ACHN (cell line): ENCODE data around the gene B3GNT8.
"Not testable (repeated sequence)": the region's sequence is repeated elsewhere in the genome, so short reads cannot be mapped to it uniquely, and the experiment has no call there.

ENCODE experiments used
- DNase-seq: peaks from one replicate; pipeline ENCODE4 v3.0.0-alpha.2; 2015
- in situ Hi-C: cut with HindIII; loops from 2 replicates; pipeline ENCODE4 v1.10.0; 2017; ENCODE audit warnings: low sequenced_read_pairs, low pct_ligation_motif_present, low pct_unique_long_range_greater_than_20kb

The B3GNT8 gene

DNA sequence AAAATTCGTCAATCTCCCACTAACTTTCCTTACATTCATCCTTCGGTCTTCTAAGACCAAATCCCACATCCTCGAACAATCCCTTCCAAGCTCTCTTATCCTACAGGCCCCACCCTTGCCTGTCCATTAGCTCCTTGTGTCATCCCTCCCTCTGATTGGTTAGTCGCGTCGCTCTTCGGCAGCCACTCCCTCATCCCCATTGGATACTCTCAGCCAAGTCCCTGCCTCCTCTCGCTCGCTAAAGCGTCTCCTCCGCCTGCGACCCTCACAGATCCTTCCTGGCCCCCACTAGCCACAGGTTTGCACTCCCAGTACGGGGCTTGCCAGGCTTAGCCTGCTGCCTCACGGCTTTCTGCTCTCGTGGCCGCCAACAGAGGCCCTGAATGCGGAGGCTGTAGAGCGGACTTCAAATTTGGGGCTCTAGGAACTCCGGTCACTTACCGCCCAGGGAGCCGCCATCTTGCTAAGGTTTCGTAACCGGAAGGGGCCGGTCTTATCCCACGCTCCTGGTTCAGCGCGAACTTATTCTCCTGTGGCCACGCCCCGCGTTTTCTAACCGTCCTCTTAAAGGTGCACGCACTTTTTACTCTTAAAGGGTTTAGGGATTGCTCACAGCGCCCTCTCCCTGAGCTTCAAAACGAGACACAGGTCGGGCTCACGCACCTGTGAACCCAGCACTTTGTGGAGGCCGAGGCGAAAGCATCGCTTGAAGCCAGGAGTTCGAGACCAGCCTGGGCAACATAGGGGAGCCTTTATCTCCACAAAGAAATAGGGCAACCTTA, 12.5 kb upstream of the B3GNT8 start, which contains the start of gene DMAC2:
TSS of gene DMAC2 (minus strand) at position 472 of the 782 bp plus-strand sequence. CDS start at position 459, 13 bp downstream.
- in situ Hi-C loops, result no loop called here
- peak; percentile 98 for DNase-seq

DNA sequence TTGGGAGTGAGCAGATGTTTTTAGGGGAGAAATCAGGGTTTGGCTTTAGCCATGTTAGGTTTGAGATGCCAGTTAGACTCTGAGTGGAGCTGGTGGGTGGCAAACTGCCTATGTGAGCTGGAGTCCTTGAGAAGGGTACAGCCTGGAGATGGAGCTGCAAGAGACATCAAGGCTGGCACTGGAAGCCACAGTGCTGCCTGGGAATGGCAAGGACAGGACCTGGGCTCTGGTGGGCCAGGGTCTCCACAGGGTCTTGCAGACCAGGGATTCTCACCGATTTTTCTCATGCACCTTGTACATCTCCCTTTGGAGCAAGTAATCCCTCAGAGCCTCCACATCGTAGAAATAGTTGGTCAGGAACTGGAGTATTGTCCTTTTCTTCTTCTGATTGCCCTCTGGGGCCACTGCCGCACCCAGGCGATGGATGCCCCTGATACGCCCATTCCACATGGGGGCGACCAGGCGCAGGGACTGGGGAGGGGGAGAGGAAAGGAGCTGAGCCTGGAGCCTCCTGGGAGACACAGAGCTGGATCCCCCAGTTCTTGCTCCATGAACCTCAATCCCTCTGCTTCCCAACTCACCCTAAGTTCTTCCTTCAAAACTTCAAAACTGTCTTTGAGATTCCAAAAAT, 10.9 kb upstream of the B3GNT8 start:
- in situ Hi-C loops, result no loop called here
- DNase-seq, result no peak

DNA sequence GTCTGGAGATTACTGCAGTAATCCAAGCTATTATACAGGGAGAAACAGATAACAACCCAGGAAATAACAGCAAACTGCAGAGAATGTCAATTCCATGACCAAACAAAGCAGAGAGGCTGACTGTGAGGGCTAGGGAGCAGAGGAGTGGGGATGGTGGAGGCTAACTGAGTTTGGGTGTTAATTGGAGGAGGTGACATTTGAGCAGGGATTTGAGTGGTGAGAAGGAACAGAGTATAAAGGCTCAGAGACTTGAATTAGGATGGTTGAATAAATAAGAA, 9.4 kb upstream of the B3GNT8 start:
- in situ Hi-C loops, result no loop called here
- no peak for DNase-seq

DNA sequence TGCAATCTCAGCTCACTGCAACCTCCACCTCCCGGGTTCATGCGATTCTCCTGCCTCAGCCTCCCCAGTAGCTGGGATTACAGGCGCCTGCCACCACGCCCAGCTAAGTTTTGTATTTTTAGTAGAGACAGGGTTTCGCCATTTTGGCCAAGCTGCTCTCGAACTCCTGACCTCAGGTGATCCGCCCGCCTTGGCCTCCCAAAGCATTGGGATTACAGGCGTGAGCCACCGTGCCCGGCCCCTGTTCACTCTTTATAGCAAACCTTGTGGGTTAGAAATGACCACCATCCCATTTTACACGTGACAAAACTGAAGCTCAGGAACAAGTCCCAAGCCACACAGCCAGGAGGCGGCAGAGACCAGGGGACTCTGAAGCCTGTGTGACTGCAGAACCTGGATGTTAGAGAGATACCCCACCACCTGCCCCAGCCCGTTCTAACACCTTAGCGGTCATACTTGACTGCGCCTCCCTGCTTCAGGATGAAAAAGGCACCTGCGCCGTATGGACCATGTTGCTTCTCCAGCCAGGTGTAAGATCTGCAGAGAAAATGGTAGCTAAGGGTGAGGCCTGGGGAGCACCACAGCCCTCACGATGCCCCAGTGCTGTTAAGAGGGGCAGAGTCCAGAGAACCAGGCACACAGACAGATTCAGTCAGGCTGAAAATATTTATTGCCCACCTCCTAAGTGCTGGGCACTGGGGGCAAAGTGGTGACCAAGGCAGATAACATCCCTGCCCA, 8.9 kb upstream of the B3GNT8 start:
- no peak for DNase-seq
- in situ Hi-C loops, result no loop called here

DNA sequence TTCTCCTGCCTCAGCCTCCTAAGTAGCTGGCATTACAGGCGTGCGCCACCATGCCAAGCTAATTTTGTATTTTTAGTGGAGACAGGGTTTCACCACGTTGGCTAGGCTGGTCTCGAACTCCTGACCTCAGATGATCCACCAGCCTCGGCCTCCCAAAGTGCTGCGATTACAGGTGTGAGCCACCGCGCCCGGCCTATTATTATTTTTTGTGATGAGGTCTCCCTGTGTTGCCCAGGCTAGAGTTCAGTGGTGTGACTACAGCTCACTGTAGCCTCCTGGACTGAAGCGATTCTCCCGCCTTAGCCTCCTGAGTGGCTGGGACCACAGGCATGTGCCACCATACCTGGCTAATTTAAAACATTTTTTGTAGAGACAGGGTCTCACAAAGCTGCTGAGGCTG, 8.2 kb upstream of the B3GNT8 start:
- DNase-seq, in situ Hi-C loops: not testable (repeated sequence)

DNA sequence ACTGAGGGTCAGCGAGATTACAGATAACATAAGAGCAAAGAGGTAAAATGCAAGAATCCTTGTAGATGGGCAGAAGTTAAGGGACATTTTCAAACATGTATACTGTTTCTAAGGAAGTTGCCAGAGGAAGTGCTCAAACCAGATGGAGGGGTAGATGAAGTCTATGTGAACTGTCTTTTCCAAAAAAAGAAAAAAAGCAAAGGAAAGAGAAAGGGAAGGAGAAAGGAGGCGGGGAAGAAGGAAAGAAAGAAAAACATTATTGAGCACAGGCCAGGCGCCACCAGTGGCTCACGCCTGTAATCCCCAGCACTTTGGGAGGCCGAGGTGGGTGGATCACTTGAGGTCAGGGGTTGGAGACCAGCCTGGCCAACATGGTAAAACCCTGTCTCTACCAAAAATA, 7.3 kb upstream of the B3GNT8 start:
- no peak for DNase-seq
- in situ Hi-C loops, result no loop called here

DNA sequence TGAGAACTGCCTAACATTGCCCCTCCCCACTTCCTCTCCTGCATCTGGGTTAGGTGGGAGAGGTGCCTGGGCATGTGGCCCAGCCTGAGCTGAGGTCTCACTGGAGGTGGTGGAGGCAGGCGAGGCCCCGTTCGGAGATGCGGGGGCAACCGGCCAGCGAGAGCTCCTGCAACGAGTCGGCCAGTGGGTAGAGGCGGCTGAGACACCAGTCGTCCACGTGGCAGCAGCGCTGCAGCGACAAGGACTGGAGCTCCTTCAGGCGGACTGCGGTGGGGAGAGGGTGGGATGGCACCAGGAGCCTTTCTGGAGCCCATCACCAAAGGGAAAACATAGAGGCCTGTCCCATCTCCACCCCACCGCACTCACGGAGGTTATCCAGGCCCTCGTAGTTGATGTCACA, 6.0 kb upstream of the B3GNT8 start:
- no peak for DNase-seq
- in situ Hi-C loops, result no loop called here

DNA sequence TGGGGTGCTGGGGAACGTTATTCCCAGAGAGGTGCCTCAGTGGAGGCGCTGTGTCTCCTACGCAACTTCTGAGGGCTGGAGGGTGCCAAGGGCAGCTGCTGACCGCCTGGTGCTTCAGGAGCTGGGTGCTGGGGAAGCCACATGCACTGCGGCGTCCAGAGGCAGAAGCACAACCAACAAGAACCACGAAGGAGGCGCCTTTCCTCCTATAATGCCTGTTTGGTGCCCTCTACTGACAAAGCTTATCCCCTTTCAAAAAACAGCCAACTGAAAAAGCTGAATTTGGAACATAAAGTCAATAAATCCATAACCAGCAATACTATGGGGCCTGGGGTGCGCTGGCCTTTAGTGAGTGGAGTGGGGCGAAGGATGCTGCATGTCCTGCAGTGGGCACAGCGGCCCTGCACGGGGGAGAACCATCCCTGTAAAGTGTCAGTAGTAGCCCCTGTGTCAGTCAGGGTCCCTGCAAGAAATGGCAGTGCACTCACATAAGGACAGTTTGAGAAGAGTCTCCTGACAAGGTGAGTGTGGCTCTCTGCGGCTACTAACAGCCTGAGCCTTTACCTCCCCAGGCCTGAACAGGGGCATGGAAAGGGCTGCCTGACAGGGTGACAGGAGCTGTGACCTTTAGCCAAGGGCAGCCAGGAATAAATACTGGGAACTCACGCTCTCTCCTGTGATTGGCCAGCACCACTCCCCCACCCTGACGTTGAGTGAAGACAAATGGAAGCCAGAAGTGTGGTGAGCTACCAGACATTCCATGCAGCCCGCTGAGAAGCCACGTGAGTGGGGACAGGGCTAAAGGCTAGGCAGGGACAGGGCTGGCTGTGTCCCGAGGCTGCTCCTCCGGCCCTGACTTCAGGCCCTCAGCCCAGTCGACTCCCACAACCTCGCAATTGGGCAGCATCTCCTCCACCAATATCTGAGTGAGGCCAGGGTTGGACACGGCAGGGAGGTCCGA, 4.5 kb upstream of the B3GNT8 start:
- in situ Hi-C loops, result no loop called here
- DNase-seq, result no peak

DNA sequence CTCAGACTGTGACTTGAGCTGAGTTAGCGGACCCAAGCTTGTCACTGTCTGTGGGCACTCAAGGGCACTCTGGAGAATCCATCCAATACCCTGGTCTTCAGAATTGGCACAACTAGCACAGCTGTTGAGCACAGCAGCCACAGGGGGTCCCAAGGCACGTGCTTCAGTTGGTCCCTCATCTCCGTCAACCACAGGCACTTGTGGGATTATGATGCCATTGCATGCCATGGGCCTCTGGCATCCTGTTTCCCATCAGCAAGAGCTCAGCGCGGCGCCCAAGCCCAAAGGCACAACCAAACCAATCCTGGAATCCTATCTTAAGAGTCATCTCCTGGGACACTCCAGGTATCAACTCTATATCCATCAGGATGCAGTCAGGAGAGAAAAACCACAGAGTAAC, 3.7 kb upstream of the B3GNT8 start:
- DNase-seq, result no peak
- in situ Hi-C loops, result no loop called here

DNA sequence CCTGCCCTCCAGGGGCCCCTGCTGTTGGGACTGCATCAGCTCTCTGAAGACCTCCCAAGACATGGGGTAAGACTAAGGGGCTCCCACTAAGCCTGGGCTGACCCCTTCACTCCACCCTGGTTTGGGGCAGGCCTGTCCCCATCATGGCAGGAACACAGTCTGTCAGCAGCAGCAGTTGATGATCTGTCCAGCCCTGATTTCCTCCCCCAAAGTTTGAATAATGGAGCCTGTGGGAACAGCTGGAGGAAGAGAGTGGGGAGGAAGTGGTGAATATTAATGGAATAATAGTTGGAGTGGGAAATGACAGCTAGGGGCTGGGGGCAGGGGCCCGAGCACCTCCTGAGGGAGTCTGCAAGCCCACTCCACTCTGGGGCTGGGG, 1.3 kb upstream of the B3GNT8 start:
- in situ Hi-C loops, result no loop called here
- DNase-seq, result no peak

DNA sequence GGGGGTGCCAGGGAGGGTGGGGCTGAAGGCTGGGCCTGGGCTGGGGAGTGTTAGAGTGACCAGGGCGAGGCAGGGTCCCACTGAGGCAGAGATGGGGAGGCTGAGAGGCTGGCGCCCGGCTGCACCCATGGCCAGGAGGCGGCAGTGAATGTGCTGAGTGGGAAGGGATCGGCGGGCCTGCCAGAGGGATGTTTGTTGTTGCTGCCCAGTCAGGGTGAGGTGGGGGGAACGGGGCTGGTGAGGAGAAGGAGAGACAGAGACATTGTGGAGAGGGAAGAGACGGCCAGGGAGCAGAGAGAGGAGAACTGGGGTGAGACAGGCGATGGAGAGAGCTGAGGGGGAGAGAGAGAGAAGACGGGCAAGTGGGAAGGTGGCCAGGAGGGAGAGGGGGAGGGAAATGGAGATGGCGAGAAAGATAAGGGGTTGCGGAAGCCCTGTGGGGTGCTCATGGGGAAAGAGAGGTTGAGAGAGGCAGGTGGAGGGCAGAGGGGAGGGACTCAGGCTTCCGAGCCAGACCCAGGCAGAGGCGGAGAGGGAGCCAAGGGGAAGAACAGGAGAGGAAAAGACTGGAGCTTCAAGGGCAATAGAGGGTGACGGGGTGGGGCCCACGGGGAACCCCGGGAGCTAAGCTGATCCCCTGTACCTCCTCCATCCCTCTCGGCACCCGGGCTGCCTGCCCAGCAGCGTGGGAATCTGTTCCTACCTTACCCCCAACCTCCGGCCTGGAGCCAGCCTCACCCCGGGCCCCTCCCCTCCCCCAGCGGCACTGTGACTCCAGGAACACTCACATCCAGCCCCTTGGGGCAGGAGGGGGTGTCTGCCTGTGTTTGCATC, 690 bp upstream of the B3GNT8 start:
- in situ Hi-C loops, result no loop called here

DNA sequence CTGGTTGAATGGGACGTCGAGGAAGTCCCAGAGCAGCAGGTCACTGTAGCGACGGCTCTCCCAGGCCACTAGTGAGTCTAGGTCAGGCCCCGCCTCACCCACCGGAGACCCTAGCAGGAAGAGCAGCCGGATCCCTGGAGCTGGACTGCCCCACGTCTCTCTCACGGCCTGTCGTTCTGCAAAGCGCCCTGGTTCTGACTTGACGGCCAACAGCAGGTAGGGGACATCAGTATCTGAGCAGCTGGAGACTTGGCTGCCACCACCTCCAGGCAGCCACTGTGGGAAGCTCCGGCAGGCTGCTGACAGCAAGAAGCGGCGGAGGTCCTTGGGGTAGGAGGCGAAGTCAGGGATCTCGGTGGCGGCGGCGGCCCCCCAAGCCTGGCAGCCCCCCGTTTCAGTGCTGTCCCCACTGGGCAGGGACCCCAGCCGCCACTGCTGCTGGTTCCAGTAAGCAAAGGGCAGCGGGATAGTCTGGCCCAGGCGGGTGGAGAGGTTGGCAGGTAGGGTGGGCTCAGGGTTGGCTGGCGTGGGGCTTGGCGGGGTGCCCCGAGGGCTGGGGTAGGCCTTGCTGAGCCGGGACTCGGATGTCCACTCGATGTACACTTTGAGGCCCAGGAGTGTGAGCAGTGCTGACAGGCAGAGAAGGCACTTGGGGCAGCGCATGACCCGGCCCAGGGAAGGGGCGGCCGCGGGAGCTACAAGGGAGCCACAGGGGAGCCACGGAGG, 895 bp downstream of the B3GNT8 start:
- DNase-seq, result no peak
- in situ Hi-C loops, result no loop called here

More for the DNA sequence above, 690 bp upstream of the B3GNT8 start:
- DNase-seq, result no peak

DNA sequence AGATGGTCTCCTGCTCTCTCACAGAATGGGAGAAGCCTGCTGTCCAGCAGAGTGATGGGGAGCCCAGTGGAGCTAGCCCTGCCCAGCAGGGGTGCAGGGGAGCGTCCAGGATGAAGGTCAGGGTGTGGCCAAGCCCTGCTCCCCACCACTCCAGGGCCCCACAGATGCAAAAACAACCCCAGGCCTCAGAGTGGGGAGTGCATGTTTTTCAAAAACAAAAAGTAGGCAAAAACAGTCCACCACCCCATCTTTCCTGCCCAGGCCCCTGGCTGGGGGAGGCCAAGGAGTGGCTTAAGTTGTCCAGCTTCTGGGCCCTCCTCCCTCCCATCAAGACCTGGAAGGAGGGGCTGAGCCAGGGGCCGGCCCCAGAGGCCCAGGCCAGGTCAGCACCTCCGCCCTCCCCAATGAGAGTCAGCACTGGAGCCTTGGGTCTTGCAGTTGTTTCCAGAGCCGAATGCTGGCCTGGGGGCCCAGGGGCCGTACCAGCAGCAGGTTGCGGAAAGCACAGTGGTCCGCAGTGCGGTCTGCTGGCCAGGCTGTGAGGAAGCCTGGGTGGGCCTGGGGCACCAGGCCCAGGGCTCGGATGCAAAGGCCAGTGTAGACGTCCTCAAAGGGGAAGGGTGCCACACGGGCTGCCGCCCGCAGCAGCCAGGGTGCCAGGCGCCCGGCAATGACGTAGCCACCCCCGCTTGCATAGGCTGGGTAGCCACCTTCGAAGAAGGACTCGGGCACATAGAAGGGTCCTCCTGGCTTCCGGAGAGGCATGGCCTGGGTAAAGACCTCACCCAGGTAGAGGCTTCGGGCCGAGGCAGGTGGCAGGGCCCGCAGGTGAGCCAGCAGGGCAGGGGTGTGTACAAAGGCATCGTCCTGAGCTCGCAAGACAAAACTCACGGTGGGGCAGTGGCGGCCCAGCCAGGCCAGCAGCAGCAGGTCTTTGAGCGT, 1.7 kb downstream of the B3GNT8 start:
- in situ Hi-C loops, result no loop called here
- no peak for DNase-seq

DNA sequence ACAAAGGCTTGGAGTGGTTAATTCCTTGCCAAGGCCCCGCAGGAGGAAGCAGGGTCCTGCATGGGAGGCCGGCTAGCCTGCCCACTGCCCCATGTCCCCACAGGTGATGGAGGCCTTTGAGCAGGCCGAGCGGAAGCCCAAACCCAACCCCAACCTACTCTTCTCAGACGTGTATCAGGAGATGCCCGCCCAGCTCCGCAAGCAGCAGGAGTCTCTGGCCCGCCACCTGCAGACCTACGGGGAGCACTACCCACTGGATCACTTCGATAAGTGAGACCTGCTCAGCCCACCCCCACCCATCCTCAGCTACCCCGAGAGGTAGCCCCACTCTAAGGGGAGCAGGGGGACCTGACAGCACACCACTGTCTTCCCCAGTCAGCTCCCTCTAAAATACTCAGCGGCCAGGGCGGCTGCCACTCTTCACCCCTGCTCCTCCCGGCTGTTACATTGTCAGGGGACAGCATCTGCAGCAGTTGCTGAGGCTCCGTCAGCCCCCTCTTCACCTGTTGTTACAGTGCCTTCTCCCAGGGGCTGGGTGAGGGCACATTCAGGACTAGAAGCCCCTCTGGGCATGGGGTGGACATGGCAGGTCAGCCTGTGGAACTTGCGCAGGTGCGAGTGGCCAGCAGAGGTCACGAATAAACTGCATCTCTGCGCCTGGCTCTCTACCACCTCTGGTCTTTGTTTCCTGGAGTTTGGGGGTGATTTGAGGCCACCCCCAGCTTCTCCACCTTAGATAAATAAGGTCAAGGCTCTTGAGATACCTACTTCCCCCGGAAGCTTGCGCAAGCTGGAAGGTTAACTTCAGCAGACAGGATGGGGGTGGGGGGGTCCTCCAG, 2.6 kb downstream of the B3GNT8 start:
- in situ Hi-C loops, result no loop called here
- DNase-seq, result no peak

DNA sequence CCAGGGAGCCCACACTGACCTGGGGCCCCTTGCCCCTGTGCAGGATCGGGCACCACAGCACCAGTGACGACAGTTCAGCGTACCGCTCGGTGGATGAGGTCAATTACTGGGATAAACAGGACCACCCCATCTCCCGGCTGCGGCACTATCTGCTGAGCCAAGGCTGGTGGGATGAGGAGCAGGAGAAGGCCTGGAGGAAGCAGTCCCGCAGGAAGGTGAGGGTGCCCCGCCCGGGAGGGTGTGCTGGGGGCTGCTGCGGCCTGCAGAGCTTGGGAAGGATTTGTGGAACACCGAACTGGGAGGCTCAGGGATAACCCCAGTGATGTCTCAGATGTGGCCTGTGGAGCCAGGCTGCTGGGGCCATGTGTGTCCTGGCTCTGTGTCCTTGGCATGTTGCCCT, 4.2 kb downstream of the B3GNT8 start:
- in situ Hi-C loops, result no loop called here
- no peak for DNase-seq

DNA sequence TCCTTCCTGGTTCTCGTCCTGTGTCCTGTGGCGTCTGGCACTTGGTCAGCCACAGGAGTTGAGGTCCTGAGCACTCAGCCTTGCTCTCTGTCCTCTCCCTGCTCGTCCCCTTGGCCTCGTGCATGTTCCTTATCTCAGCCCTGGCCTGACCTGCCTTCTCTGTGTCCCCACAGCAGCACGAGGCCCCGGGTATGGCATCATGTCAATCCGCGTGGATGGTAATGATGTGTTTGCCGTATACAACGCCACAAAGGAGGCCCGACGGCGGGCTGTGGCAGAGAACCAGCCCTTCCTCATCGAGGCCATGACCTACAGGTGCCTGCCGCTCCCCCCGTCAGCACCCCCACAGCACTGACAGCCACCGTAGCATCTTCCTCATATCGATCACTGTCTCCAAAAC, 4.7 kb downstream of the B3GNT8 start:
- no peak for DNase-seq
- in situ Hi-C loops, result no loop called here
